Panc1 (cell line): ENCODE results near the gene DUS1L.

ENCODE experiments used
- POLR2AphosphoS5 ChIP-seq: IDR thresholded peaks from 2 replicates; pipeline ENCODE4 v1.6.1; 2012; ENCODE audit warnings: mild to moderate bottlenecking, low read depth, low read length, moderate library complexity
- TF ChIP-seq, protein P1 (sequence below): fragments of 450-650 bp; IDR thresholded peaks from 2 replicates; pipeline ENCODE4 v1.5.1; 2017; ENCODE audit warnings: mild to moderate bottlenecking
- TF ChIP-seq, protein P2 (sequence below), 2 experiments: IDR thresholded peaks; 2 replicates each; pipeline ENCODE4 v1.6.1; 2011 to 2012; ENCODE audit warnings: low read depth in 2 of 2, control low read depth in 1 of 2, low read length in 1 of 2, mild to moderate bottlenecking in 1 of 2, moderate library complexity in 1 of 2; ENCODE audit not compliant: insufficient read depth in 1 of 2

DNA sequence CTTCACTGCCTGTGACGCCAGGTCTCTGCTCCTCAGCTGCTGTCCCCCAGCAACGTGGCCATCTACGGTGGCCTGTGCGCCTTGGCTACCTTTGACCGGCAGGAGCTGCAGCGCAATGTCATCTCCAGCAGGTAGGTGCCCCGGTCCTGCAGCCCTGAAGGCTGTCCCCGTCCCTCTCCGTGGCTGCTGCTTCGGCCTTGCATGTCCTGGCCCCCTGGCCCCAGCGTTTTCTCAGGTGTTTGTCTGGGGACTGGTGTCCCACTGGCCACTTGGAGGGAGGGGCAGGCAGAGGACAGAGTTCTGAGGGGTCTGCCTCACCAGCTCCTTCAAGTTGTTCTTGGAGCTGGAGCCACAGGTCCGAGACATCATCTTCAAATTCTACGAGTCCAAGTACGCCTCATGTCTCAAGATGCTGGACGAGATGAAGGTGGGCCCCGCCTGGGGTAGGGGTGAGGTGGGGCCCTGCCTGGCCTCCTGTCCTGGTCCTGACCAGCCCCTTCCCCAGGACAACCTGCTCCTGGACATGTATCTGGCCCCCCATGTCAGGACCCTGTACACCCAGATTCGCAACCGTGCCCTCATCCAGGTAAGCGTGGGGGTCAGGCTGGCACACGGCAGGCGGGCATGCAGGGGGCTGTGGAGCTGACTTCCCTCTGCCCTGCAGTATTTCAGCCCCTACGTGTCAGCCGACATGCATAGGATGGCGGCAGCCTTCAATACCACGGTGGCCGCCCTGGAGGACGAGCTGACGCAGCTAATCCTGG, 9.5 kb downstream of the DUS1L start:
- TF ChIP-seq, protein P1, sequence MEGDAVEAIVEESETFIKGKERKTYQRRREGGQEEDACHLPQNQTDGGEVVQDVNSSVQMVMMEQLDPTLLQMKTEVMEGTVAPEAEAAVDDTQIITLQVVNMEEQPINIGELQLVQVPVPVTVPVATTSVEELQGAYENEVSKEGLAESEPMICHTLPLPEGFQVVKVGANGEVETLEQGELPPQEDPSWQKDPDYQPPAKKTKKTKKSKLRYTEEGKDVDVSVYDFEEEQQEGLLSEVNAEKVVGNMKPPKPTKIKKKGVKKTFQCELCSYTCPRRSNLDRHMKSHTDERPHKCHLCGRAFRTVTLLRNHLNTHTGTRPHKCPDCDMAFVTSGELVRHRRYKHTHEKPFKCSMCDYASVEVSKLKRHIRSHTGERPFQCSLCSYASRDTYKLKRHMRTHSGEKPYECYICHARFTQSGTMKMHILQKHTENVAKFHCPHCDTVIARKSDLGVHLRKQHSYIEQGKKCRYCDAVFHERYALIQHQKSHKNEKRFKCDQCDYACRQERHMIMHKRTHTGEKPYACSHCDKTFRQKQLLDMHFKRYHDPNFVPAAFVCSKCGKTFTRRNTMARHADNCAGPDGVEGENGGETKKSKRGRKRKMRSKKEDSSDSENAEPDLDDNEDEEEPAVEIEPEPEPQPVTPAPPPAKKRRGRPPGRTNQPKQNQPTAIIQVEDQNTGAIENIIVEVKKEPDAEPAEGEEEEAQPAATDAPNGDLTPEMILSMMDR = no peak
- TF ChIP-seq POLR2AphosphoS5 = no peak
- TF ChIP-seq, protein P2, sequence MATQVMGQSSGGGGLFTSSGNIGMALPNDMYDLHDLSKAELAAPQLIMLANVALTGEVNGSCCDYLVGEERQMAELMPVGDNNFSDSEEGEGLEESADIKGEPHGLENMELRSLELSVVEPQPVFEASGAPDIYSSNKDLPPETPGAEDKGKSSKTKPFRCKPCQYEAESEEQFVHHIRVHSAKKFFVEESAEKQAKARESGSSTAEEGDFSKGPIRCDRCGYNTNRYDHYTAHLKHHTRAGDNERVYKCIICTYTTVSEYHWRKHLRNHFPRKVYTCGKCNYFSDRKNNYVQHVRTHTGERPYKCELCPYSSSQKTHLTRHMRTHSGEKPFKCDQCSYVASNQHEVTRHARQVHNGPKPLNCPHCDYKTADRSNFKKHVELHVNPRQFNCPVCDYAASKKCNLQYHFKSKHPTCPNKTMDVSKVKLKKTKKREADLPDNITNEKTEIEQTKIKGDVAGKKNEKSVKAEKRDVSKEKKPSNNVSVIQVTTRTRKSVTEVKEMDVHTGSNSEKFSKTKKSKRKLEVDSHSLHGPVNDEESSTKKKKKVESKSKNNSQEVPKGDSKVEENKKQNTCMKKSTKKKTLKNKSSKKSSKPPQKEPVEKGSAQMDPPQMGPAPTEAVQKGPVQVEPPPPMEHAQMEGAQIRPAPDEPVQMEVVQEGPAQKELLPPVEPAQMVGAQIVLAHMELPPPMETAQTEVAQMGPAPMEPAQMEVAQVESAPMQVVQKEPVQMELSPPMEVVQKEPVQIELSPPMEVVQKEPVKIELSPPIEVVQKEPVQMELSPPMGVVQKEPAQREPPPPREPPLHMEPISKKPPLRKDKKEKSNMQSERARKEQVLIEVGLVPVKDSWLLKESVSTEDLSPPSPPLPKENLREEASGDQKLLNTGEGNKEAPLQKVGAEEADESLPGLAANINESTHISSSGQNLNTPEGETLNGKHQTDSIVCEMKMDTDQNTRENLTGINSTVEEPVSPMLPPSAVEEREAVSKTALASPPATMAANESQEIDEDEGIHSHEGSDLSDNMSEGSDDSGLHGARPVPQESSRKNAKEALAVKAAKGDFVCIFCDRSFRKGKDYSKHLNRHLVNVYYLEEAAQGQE (IDR thresholded peaks at IDR 0.05; ENCODE audit: insufficient read depth in 1 of 2, low read depth in 2 of 2, low read length in 1 of 2) = no peak
